Right lobe of liver (tissue), 4 donors: ENCODE data around the gene SLC2A5.

Experiments used
- POLR2A ChIP-seq: fragments of 450-650 bp; IDR thresholded peaks from one replicate; pipeline ENCODE4 v1.6.1; 2017; ENCODE audit warnings: antibody characterized with exemption, mild to moderate bottlenecking
- TF ChIP-seq, protein P1 (sequence below), 4 donors: fragments of 200-600 bp in 3 of 4; fragments of 450-650 bp in 1 of 4; IDR thresholded peaks; one replicate each; pipeline versions ENCODE4 v1.5.1 to v1.8.0; 2016 to 2022; ENCODE audit warnings: antibody characterized with exemption in 4 of 4, mild to moderate bottlenecking in 2 of 4
- donor health status: DM: no; HTN: no; CAD: no.
- donor health status: DM: no; HTN: no; CAD: no.
- donor health status: DM: no; HTN: yes; CAD: no.

- TF ChIP-seq, protein P1, sequence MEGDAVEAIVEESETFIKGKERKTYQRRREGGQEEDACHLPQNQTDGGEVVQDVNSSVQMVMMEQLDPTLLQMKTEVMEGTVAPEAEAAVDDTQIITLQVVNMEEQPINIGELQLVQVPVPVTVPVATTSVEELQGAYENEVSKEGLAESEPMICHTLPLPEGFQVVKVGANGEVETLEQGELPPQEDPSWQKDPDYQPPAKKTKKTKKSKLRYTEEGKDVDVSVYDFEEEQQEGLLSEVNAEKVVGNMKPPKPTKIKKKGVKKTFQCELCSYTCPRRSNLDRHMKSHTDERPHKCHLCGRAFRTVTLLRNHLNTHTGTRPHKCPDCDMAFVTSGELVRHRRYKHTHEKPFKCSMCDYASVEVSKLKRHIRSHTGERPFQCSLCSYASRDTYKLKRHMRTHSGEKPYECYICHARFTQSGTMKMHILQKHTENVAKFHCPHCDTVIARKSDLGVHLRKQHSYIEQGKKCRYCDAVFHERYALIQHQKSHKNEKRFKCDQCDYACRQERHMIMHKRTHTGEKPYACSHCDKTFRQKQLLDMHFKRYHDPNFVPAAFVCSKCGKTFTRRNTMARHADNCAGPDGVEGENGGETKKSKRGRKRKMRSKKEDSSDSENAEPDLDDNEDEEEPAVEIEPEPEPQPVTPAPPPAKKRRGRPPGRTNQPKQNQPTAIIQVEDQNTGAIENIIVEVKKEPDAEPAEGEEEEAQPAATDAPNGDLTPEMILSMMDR (IDR thresholded peaks at IDR 0.05), result no peak
- no peak for TF ChIP-seq POLR2A
Observed at GRCh38 chr1:9075022-9075421, 5.6 kb upstream of the SLC2A5 start.
